Non-pigmented ciliary epithelial cell (primary cell): ENCODE results near the gene MORF4L1.
"Not testable (repeated sequence)": the region's sequence is repeated elsewhere in the genome, so short reads cannot be mapped to it uniquely, and the experiment has no call there.

ENCODE experiments used
- DNase-seq: peaks from one replicate; pipeline ENCODE4 v3.0.0-alpha.2; 2010; ENCODE audit warnings: low read depth

MORF4L1 gene

GRCh38 chr15:78927077-78927790, 54.5 kb downstream of the MORF4L1 start:
- no peak for DNase-seq

GRCh38 chr15:78928176-78928575, 55.5 kb downstream of the MORF4L1 start:
- DNase-seq: not testable (repeated sequence)

GRCh38 chr15:78928616-78929093, 56.0 kb downstream of the MORF4L1 start:
- DNase-seq: no peak

GRCh38 chr15:78929536-78930264, 57.0 kb downstream of the MORF4L1 start:
- no peak for DNase-seq

- DNase-seq: peak; percentile 86
These were observed 58.1 kb downstream of the MORF4L1 start for GRCh38 chr15:78930577-78931388.

- no peak for DNase-seq
These were observed 59.0 kb downstream of the MORF4L1 start for GRCh38 chr15:78931439-78932257.

GRCh38 chr15:78932258-78932808, 59.6 kb downstream of the MORF4L1 start:
- no peak for DNase-seq

- no peak for DNase-seq
These were observed 60.6 kb downstream of the MORF4L1 start for GRCh38 chr15:78933187-78933822.

- DNase-seq: no peak
These were observed 61.3 kb downstream of the MORF4L1 start for GRCh38 chr15:78933823-78934654.

- no peak for DNase-seq
These were observed 61.9 kb downstream of the MORF4L1 start for GRCh38 chr15:78934655-78935023.

GRCh38 chr15:78937132-78937739, 64.5 kb downstream of the MORF4L1 start:
- no peak for DNase-seq

- DNase-seq: no peak
These were observed 66.2 kb downstream of the MORF4L1 start for GRCh38 chr15:78938658-78939488.

GRCh38 chr15:78942741-78943140, 70.1 kb downstream of the MORF4L1 start:
- DNase-seq: no peak

- no peak for DNase-seq
These were observed 71.0 kb downstream of the MORF4L1 start for GRCh38 chr15:78943692-78944091.

GRCh38 chr15:78944202-78944625, 71.5 kb downstream of the MORF4L1 start:
- DNase-seq: no peak

- DNase-seq: no peak
These were observed 72.1 kb downstream of the MORF4L1 start, which contains the start of gene CTSH for GRCh38 chr15:78944669-78945407. Gene CTSH, minus strand, starts transcription at chr15:78945046. Its CDS starts 65 bp downstream, at chr15:78944981.

- DNase-seq: no peak
These were observed 73.8 kb downstream of the MORF4L1 start for GRCh38 chr15:78946493-78946892.

- DNase-seq: no peak
These were observed 74.8 kb downstream of the MORF4L1 start for GRCh38 chr15:78947506-78947905.
